ENCODE results near the gene LYST. TPM values are rescaled to one million over a fixed set of nuclear protein-coding genes. Genes with fewer than 3 reads are reported as not detected.

LYST gene
- total RNA-seq, 3 donors from 2014 or later, result 30.3 to 35.2 (median 33.7) TPM

DNA sequence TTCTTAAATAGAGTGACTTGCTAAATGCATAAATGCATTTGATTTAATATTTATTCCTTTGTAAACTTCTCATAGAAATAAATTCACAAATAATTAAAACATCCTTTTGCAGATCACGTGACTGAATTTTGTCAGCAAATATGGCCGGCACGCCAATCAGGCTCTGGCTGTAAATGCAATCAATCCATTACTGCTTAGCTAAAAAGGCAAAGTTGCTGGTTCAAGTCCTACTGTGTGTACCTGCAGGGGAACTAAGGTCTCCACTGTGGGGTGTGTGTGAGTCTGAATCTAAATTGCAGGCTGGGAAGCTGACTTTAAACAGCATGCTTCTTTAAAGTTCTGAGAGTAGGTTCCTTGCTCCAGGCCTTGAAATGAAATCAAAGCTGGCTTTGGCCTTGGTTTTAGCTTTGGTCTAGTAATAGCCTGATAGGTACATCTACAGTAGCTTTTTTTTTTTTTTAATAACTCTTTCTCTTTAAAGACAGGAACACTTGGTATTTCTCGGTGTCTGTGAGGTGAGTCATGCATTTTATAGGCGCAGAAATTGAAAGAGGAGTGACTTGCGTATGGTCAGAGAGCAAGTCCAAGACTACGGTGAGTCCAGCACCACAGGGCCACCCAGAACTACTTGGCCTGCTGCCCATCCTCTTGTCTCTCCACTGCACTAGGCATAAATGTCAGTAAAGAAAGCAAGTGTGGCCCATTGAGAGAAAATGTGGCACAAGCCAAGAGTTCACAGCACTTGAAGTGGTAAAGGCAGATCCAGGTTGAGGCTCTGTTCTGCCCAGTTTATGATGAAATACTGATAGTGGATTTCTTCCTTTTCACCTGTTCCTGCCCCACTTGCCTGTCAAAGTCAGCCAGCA lies 36.2 kb upstream of the LYST start:
- H3K9me3 Mint-ChIP-seq, result no peaks in the 10 kb centered on the region
- H3K36me3 Mint-ChIP-seq (ENCODE audit: insufficient read depth), result no peaks in the 10 kb centered on the region
- peaks cover 7% of the 10 kb centered on the region for H3K4me1 Mint-ChIP-seq (ENCODE audit: low read depth)
- ATAC-seq (no peak), DNase-seq (no peak)
- H3K4me3 Mint-ChIP-seq, result no peak overlapping the region
- H3K27me3 Mint-ChIP-seq (ENCODE audit: low read depth), result no peaks in the 10 kb centered on the region

DNA sequence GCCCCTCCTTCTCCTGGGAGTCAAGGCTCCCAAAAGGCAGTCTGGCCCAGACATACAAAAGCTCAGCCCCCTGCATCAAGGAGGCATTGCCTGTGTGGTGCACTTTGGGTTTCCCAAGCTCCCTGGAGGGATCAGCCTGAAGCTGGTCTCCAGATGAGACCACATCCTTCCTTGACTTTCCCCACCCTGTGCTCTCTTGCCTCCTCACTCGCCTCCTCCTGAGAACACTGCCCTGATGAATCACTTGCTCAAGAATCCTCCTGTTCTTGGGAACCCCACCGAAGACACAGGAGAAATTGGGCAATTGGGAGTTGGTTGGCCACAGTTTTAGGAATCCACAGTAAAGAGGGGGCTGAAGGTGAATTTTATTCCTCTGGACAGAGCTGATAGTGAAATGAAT lies 34.8 kb upstream of the LYST start:
- no peak for DNase-seq
- Mint-ChIP-seq H3K4me1 (ENCODE audit: low read depth) (peaks cover 7% of the 10 kb centered on the region), H3K9me3 (no peaks in the 10 kb centered on the region), H3K27me3 (ENCODE audit: low read depth) (no peaks in the 10 kb centered on the region), H3K4me3 (no peak overlapping the region), H3K36me3 (ENCODE audit: insufficient read depth) (no peaks in the 10 kb centered on the region)
- no peak for ATAC-seq

DNA sequence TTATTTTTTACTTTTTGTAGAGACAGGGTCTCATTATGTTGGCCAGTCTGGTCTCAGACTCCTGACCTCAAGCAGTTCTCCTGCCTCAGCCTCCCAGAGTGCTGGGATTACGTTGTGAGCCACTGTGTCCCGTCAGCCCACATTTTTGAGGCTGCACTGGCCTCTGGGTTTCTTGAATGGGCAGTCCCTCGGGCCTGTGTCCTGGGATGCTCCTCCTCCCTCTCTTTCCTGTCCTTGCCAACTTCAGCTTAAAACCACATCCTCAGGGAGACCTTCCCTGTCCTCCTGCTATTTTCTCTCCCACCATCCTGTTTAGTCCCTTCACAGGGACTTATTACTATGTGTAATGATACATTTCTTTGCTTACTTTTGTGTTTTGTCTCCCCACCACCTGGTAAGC lies 31.4 kb upstream of the LYST start:
- ATAC-seq (no peak), DNase-seq (no peak)
- Mint-ChIP-seq H3K4me3 (no peak overlapping the region), H3K9me3 (no peaks in the 10 kb centered on the region), H3K27me3 (ENCODE audit: low read depth) (no peaks in the 10 kb centered on the region), H3K4me1 (ENCODE audit: low read depth) (peaks cover 7% of the 10 kb centered on the region), H3K36me3 (ENCODE audit: insufficient read depth) (no peaks in the 10 kb centered on the region)

GRCh38 chr1:235893840-235894239 lies 27.1 kb upstream of the LYST start:
- no peak for ATAC-seq
- H3K9me3 Mint-ChIP-seq, result no peaks in the 10 kb centered on the region
- DNase-seq, result no peak
- peaks cover 7% of the 10 kb centered on the region for H3K4me1 Mint-ChIP-seq (ENCODE audit: low read depth)
- no peaks in the 10 kb centered on the region for H3K27me3 Mint-ChIP-seq (ENCODE audit: low read depth)
- no peaks in the 10 kb centered on the region for H3K36me3 Mint-ChIP-seq (ENCODE audit: insufficient read depth)
- no peak overlapping the region for H3K4me3 Mint-ChIP-seq

DNA sequence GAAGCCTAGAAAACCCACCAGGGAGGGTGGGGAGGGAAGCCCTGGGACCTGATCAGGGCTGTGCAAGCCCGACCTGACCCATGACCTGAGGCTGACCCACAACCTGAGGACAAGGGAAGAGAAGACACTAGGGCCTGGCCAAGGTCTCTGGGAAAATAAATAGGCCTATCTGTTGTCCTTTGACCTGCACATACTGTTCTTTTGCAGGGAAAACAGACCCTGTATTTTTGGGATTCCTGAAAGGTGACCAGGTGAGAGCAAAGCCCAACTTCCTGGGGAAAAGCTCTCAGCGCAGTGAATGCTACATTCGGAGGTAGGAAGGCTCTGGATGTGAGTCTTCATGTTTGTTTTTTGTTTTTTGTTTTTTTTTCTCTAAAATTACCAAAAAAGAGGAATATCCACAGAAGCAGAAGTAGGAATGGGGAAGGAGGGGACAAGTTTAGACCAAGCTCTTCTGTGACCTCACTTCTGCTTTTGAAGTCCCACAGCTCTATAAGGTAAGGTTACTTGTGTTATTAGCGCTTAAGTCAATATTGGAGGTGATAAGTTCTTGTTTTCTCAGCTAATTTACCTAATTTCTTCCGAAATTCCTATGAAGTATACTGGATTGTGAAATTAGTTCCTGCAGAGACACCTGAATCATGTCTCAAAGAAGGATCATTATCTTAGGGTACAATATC lies 26.2 kb upstream of the LYST start:
- Mint-ChIP-seq H3K4me3 (no peak overlapping the region), H3K9me3 (no peaks in the 10 kb centered on the region), H3K4me1 (ENCODE audit: low read depth) (peaks cover 15% of the 10 kb centered on the region), H3K27me3 (ENCODE audit: low read depth) (no peaks in the 10 kb centered on the region), H3K36me3 (ENCODE audit: insufficient read depth) (no peaks in the 10 kb centered on the region)
- DNase-seq (no peak), ATAC-seq (no peak)

- peaks cover 22% of the 10 kb centered on the region for H3K4me1 Mint-ChIP-seq (ENCODE audit: low read depth)
- no peak for ATAC-seq
- no peaks in the 10 kb centered on the region for H3K36me3 Mint-ChIP-seq (ENCODE audit: insufficient read depth)
- no peak for DNase-seq
- H3K9me3 Mint-ChIP-seq, result no peaks in the 10 kb centered on the region
- H3K27me3 Mint-ChIP-seq (ENCODE audit: low read depth), result no peaks in the 10 kb centered on the region
- H3K4me3 Mint-ChIP-seq, result no peak overlapping the region
These were observed 25.5 kb upstream of the LYST start for GRCh38 chr1:235892202-235892601.

DNA sequence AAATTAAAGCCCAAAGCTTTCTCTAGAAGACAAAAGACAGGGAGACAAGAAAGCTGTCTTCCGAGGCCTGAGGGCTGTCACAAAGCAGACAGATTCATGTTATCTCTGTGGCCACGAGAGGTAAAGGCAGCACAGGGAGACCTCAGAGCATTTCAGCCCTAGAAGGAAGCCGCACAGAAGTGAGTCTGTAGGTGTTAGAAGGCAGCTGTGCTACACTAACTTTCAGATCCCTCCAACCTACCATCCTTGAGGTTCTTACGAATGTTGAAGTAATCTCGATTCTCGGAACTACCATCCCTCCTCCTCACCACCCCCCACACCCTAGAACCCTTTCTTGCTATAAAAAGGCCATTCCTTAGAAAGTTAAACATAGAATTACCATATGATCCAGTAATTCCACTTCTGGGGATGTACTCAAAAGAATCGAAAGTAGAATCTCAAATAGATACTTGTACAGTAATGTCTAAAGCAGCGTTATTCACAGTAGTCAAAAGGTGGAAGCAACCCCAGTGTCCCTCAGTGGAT lies 21.5 kb upstream of the LYST start:
- Mint-ChIP-seq H3K4me3 (peak overlapping the region; percentile 63), H3K36me3 (ENCODE audit: insufficient read depth) (no peaks in the 10 kb centered on the region), H3K4me1 (ENCODE audit: low read depth) (peaks cover 35% of the 10 kb centered on the region), H3K9me3 (no peaks in the 10 kb centered on the region), H3K27me3 (ENCODE audit: low read depth) (no peaks in the 10 kb centered on the region)
- ATAC-seq, result peak; percentile 93 to 94
- peak; percentile 49 for DNase-seq

DNA sequence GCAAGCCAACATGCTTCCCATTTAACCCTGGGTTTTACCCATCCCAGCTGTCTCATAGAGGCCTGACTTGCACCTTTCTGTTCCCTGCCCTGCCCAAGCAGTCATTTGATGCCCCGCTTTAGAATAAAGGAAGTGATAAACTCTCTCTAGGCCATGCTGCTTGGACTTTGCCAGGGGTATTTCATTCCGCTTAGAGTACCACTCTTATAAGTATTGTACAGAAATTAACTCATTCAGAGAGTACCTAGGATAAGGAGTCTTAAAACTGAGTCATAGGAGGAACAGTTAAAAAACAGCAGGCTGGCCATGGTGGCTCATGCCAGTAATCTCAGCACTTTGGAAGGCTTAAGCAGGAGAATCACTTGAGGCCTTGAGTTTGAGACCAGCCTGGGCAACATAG lies 21.0 kb upstream of the LYST start:
- peaks cover 39% of the 10 kb centered on the region for H3K4me1 Mint-ChIP-seq (ENCODE audit: low read depth)

GRCh38 chr1:235885655-235886262 lies 19.1 kb upstream of the LYST start:
- no peak overlapping the region for H3K4me3 Mint-ChIP-seq
- DNase-seq, result no peak
- no peaks in the 10 kb centered on the region for H3K9me3 Mint-ChIP-seq
- H3K36me3 Mint-ChIP-seq (ENCODE audit: insufficient read depth), result no peaks in the 10 kb centered on the region
- no peak for ATAC-seq
- H3K4me1 Mint-ChIP-seq (ENCODE audit: low read depth), result peaks cover 33% of the 10 kb centered on the region
- H3K27me3 Mint-ChIP-seq (ENCODE audit: low read depth), result no peaks in the 10 kb centered on the region

More for the DNA sequence above, 21.0 kb upstream of the LYST start:
- peak; percentile 9 to 28 for ATAC-seq
- no peak for DNase-seq
- Mint-ChIP-seq H3K36me3 (ENCODE audit: insufficient read depth) (no peaks in the 10 kb centered on the region), H3K9me3 (no peaks in the 10 kb centered on the region), H3K4me3 (peak overlapping the region; percentile 17), H3K27me3 (ENCODE audit: low read depth) (no peaks in the 10 kb centered on the region)

DNA sequence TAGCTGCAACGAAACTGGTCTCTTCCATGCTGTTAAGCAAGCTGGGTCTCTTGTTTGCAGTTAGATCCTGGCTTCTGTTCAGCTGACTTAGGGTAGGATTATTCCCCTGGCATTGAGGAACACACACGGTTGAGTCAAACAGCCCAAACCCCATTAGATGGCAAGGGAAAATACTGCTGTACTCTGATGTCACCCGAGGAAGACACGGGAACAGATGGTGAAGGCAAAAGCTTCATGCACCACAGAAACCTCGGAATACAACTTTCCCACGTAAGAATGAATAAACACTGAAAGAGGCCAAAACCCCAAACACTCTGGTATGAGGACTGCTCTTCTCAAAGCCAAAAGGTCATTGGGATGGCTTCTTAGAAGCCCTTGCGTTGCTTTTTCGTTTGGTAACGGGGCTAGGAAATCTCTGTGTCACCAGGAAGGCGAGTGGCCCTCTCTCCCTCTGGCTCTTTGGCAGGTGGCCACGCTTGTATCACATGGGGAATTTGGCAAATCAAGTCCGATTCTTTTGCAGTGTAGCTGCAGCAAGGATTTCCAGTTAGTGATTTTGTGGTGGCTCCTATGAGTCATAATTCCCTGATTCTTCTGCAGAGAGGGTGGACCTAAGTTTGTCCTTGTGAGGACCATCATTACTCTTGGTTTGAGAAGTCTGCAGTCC lies 16.7 kb upstream of the LYST start:
- Mint-ChIP-seq H3K36me3 (ENCODE audit: insufficient read depth) (no peaks in the 10 kb centered on the region), H3K4me1 (ENCODE audit: low read depth) (peaks cover 42% of the 10 kb centered on the region), H3K9me3 (no peaks in the 10 kb centered on the region), H3K27me3 (ENCODE audit: low read depth) (no peaks in the 10 kb centered on the region), H3K4me3 (peak overlapping the region; percentile 56)
- ATAC-seq (no peak), DNase-seq (no peak)

- Mint-ChIP-seq H3K4me3 (peak overlapping the region; percentile 56), H3K4me1 (ENCODE audit: low read depth) (peaks cover 43% of the 10 kb centered on the region), H3K36me3 (ENCODE audit: insufficient read depth) (no peaks in the 10 kb centered on the region), H3K27me3 (ENCODE audit: low read depth) (no peaks in the 10 kb centered on the region), H3K9me3 (no peaks in the 10 kb centered on the region)
- ATAC-seq (no peak), DNase-seq (no peak)
These were observed 16.1 kb upstream of the LYST start for GRCh38 chr1:235882816-235883215.

- Mint-ChIP-seq H3K4me1 (ENCODE audit: low read depth) (peaks cover 41% of the 10 kb centered on the region), H3K4me3 (peak overlapping the region; percentile 56), H3K27me3 (ENCODE audit: low read depth) (no peaks in the 10 kb centered on the region), H3K36me3 (ENCODE audit: insufficient read depth) (no peaks in the 10 kb centered on the region), H3K9me3 (no peaks in the 10 kb centered on the region)
- ATAC-seq (no peak), DNase-seq (no peak)
These were observed 15.4 kb upstream of the LYST start for GRCh38 chr1:235881930-235882700.

DNA sequence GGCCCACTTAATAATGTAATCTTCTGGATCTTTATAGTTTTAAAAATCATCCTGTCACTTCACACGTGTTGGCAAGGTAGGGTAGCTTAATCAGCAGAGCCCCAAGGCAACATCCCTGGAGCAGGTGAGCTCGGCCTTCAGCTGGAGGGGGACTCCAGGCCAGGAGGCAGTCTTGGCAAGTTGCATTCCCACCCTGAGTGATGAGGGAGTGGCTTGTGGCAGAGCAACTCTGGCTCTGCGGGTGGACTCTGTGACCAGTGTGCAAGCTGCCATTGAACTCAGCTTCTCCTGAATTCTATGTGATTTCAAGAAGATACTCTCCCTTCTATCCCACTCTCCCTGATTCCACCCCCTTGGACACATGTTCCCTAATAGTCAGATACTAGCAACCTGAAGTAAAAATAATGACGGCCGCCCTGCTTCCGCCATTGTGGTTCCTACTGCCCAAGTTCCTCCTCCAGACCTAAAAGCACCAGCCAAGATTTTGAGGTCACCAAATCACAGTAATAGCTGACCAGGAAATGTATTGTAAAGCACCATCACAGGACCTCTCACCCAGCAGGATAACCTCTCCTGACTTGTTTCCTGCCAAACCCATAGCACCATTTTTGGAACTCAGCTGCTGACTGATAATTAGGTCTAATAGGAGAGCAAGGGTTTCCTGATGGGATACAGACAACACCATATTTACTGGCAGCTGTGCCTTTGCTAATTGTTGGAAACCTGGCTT lies 11.5 kb upstream of the LYST start:
- H3K27me3 Mint-ChIP-seq (ENCODE audit: low read depth), result no peaks in the 10 kb centered on the region
- no peak overlapping the region for H3K4me3 Mint-ChIP-seq
- H3K36me3 Mint-ChIP-seq (ENCODE audit: insufficient read depth), result no peaks in the 10 kb centered on the region
- DNase-seq (no peak), ATAC-seq (no peak)
- no peaks in the 10 kb centered on the region for H3K9me3 Mint-ChIP-seq
- H3K4me1 Mint-ChIP-seq (ENCODE audit: low read depth), result peaks cover 67% of the 10 kb centered on the region
